WI38 (cell line): ENCODE measurements around the gene SLC51B.

ENCODE experiments used
- H3K4me3 ChIP-seq: 2 replicates; pipeline ENCODE4 v1.5.1; 2011; ENCODE audit warnings: low read depth, mild to moderate bottlenecking, control low read depth, low read length
- TF ChIP-seq, protein P1 (sequence below): IDR thresholded peaks from 2 replicates; pipeline ENCODE4 v1.5.1; 2012; ENCODE audit warnings: low read depth, mild to moderate bottlenecking, control low read depth, low read length

The SLC51B gene

GRCh38 chr15:65079580-65079979, 34.4 kb downstream of the SLC51B start:
- H3K4me3 ChIP-seq: no peak overlapping the region
- TF ChIP-seq, protein P1, sequence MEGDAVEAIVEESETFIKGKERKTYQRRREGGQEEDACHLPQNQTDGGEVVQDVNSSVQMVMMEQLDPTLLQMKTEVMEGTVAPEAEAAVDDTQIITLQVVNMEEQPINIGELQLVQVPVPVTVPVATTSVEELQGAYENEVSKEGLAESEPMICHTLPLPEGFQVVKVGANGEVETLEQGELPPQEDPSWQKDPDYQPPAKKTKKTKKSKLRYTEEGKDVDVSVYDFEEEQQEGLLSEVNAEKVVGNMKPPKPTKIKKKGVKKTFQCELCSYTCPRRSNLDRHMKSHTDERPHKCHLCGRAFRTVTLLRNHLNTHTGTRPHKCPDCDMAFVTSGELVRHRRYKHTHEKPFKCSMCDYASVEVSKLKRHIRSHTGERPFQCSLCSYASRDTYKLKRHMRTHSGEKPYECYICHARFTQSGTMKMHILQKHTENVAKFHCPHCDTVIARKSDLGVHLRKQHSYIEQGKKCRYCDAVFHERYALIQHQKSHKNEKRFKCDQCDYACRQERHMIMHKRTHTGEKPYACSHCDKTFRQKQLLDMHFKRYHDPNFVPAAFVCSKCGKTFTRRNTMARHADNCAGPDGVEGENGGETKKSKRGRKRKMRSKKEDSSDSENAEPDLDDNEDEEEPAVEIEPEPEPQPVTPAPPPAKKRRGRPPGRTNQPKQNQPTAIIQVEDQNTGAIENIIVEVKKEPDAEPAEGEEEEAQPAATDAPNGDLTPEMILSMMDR: no peak

- H3K4me3 ChIP-seq: no peak overlapping the region
- TF ChIP-seq, protein P1: no peak
Measured at GRCh38 chr15:65081270-65081669, 36.1 kb downstream of the SLC51B start.

- TF ChIP-seq, protein P1: no peak
Measured at GRCh38 chr15:65081758-65082157, 36.6 kb downstream of the SLC51B start.

GRCh38 chr15:65082303-65082953, 37.2 kb downstream of the SLC51B start:
- H3K4me3 ChIP-seq: no peak overlapping the region
- TF ChIP-seq, protein P1: no peak

More at GRCh38 chr15:65081758-65082157, 36.6 kb downstream of the SLC51B start:
- H3K4me3 ChIP-seq: no peak overlapping the region

DNA sequence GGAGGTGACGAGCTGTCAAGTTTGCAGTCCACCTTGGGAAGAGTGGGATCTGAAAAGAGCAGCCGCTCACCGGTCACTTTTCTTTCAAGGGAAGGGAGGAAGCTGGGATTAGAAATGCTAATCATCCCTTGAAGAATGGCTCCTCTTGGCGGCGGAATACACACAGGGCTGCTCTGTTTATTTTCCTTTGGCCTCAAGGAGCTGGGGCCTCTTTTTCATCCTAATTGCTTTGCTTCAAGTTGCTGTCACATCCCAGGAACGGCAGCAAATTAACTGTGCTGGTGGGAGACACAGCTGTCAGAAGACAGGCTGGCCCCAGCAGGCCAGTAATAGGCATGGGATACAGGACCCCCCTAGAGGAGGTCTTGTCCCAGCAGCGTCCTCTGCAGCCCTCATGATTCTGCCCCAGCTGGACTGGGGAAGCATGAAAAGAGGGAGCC, 38.1 kb downstream of the SLC51B start:
- no peak overlapping the region for H3K4me3 ChIP-seq
- TF ChIP-seq, protein P1: peak; percentile 57

DNA sequence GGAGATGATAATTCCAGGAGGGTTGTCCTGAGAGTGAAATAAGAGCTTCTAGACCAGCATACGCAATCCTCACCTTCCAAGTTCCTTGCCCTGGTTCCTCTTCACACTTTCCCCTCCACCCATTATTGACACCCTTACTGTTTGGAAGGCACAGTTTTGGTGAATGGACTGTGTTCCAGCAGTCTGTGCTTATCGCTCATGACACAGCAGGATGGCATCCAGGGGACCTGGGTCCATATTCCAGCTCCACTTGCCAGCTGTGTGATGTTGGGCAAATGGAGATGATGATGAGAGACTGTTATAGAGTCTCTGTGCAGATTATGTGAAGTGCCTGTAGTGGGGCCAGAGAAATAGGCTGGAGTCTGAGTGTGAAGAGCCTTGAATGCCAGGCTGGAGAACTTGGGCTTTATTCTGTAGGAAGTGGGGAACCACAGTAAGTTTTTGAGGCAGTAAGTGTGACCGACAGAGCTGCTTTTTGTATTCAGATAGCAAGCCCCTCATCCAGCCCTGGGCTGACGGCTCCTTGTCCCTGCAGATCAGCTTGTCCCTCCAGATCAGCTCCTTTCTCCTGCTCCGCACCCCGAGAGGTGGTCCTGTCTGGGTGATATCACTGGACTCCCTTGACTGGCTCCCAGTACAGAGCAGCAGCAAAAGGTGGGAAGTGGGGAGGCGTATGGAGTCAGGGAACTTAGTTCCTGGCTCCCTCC, 39.5 kb downstream of the SLC51B start:
- no peak overlapping the region for H3K4me3 ChIP-seq
- TF ChIP-seq, protein P1: no peak

DNA sequence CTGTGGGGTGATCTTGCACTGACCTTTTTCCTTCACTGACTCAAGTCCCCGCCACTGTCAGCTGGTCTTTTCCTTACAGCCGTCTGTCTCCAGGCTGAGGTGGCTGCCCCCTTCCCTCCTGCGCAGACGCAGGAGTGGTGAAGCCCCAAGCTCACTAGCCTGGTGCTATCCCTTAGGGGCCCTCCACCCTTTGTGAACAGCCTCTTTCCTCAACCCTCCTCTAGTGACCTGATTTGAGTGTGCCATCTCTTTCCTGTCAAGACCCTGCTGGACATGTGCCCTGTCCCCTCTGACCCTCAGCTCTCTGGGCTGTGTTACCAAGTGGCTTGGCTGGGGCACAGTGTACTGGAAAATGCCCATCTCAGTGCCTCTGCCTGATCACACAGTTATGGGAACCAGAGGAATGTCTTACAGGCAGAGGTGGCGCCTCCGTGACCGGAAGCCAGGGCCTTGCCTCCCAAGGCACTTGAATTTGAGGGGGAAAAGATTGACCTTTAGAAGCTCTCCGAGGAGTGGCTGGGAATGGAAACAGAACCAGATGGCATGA, 40.1 kb downstream of the SLC51B start:
- H3K4me3 ChIP-seq: no peak overlapping the region

More for the DNA sequence above, 40.1 kb downstream of the SLC51B start:
- TF ChIP-seq, protein P1: no peak
